Activated CD4-positive, alpha-beta T cell treated with anti-CD3 and anti-CD28 coated beads, Interleukin-2, amount 50 U/mL, for 1 hour (primary cell): ENCODE data around the gene OR13D1.
"Not testable (repeated sequence)": the region's sequence is repeated elsewhere in the genome, so short reads cannot be mapped to it uniquely, and the experiment has no call there.

ENCODE experiments used
- DNase-seq: peaks from one replicate; pipeline ENCODE4 v3.0.0-alpha.2; 2020

The OR13D1 gene, protein sequence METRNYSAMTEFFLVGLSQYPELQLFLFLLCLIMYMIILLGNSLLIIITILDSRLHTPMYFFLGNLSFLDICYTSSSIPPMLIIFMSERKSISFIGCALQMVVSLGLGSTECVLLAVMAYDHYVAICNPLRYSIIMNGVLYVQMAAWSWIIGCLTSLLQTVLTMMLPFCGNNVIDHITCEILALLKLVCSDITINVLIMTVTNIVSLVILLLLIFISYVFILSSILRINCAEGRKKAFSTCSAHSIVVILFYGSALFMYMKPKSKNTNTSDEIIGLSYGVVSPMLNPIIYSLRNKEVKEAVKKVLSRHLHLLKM

DNA sequence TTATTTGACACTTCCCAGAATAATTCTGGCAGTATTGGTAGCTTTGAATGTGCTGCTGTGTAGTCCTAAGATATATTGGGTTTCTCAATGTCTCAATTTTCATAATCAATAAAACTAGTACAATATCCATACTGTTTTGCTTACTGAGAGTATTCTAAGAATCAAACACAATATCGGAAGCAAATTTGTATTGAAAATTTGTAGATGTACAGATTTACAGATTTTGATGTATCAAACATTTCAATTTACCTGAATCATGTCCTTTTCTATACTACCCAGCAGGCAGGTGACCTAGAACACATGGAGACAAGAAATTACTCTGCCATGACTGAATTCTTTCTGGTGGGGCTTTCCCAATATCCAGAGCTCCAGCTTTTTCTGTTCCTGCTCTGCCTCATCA is at the start of gene OR13D1:
Gene OR13D1 (plus strand): TSS at position 301 of the 400 bp plus-strand sequence. CDS start 0 bp downstream, at position 301.
- no peak for DNase-seq

DNA sequence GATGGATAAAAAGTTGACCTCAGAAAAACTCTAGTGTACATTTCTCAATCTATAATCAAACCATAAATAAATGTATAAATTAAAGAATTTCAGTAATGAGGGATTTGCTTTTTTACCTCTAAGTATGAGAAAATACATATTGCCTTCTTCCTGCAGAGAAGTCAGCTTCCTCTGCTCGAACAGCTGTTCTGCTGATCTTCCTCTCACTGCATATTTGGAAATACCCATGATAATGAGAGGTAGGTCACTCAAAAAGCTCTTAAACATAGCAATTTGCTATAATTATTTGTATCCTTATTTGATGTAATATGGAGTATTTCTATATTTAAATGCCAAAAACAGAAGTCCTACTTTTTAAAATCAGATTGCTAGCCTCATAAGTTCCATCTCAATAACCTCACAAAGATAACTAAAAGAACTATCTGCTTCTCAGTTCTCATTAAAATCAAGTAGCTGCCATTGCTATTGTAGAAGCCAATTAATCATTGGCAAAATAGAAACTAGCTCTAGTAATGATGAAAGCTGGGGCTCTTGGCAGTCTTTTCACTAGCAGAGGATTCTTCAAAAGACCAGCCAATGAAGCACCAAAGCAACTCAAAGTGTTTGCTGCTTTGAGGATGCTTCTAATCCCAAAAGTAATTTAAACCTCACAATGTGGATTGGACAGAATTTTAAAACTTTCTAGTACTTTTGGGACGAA is 35.7 kb upstream of the OR13D1 start:
- DNase-seq = no peak

DNA sequence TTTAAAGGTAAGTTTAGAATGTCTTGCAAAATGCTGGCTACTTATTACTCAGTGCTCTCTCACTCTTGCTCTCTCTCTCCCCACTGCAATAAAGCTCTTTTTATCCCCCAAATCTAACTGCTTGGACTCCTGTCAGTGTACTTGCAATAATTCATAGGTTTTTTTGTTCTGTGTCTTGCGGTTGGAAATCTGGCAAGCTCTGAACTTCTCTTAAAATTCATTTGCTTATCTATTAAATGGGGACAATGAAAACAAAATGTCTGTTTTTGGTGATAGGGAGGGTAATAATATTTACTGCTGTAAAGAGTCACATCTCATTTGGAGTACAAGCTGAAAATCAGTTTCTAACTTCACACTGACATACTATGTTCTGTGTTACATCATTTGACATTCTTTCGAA is 18.7 kb upstream of the OR13D1 start:
- no peak for DNase-seq

DNA sequence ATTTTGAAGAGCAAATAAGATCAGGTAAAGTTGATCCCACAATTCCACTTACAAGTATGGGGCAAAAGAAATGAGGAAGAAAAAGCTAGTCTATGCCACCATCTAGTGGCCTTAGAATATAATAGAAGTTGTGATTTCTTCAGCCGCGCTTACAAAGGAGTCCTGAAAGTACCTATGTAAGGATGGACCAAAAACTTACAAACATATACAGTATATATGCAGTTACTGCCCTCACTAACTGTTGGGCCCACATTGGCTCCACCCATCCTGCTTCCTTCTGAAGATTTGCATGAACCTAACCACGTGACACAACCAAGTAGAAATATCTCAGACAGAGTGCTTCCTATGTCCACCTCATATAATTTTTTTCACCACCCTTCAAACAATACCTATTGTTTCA is 11.7 kb upstream of the OR13D1 start:
- no peak for DNase-seq

DNA sequence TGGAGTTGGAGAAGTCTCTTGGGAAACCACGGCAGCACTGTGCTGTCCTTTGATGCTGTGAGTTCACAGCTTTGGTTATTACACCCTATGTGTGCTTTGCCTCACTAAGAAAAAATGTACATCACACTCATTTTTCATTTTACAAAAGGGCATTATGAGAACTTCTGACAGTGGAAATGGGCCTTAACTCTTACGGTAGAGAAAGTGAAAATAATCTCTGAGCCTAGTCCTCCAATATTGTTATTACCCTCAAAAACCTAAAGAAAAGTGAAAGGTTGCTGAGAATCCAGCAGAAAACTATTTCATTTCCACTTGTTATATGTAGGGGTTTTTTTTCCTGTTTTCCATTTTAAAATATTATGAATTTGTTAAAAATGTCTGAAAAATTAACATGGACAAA is 8.2 kb upstream of the OR13D1 start:
- no peak for DNase-seq

DNA sequence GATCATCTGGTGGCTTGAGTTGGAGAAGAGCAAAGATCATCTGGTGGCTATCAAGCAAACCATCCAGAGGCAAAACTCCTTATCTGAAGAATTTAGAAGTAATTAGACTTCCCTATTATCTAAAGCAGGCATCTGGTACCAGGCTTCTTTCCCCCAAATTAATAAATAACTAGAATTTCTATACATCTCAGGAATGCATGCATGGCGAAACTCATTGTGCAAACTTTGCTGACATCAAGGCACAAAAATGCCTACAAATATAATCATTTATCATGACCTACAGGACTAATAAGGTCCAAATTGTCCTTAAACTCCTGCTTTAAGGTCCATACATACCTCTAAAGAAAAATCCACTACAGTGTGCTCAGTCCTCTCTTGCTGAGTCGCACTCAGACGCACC is 6.0 kb downstream of the OR13D1 start:
- DNase-seq = no peak

DNA sequence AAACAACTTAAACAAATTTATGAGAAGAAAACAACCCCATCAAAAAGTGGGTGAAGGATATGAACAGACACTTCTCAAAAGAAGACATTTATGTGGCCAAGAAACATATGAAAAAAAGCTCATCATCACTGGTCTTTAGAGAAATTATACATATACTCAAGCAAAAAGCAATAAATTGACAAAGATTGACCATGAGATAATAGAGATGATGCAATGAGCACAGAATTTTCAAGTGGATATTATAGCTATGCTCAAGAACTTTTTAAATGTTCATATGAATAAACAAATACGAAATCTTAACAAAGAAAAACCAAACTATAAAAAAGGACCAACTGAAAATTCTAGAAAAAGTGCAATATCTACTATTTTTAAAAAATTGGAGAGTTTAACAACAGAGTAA is 14.4 kb downstream of the OR13D1 start:
- not testable (repeated sequence) for DNase-seq

DNA sequence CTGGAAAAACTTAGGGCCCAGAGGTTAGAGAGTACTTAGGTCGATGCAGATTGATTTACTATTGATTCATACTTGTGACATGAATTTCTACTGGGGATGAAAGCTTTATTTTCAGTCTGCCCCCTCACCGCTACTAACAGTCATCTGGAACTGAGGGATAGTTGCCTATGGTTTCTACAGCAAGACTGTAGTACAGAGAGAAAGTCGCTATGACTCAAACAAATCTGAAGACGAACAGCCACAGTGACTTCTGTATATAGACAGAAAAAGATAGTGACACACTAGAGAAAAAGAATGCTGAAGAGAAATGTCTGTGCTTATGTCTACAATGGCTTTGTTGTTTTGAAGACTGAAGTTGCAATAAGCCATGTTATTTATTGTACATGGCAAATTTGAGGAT is 17.3 kb downstream of the OR13D1 start:
- no peak for DNase-seq

DNA sequence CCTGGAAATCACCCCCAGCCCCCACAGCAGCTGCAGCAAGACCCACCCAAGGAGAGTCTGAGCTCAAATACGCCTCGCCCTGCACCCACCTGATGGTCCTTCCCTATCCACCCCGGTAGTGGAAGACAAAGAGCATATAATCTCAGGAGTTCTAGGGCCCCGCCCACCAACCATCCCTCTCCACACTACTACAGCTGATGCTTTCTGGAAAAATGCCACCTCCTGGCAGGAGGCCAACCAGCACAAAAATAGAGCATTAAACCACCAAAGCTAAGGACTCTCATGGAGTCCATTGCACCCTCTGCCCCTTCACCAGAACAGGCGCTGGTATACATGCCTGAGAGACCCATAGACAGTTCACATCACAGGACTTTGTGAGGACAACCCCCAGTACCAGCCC is 30.7 kb downstream of the OR13D1 start:
- no peak for DNase-seq

DNA sequence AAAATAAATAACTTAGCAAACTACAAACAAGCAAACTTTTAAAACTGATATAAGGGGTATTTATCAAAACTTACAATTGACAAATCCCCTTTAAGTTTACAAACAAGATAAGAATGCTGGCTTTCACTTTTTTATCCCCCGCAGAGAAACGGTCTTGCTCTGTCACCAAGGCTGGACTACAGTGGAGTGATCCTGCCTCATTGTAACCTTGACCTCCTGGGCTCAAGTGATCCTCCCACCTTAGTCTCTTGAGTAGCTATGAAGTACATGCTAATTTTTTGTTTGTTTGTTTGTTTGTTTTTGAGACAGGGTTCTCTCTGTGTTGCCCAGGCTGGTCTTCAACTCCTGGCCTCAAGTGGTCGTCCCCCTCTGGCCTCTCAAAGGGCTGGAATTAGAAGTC is 44.1 kb downstream of the OR13D1 start:
- DNase-seq = no peak

DNA sequence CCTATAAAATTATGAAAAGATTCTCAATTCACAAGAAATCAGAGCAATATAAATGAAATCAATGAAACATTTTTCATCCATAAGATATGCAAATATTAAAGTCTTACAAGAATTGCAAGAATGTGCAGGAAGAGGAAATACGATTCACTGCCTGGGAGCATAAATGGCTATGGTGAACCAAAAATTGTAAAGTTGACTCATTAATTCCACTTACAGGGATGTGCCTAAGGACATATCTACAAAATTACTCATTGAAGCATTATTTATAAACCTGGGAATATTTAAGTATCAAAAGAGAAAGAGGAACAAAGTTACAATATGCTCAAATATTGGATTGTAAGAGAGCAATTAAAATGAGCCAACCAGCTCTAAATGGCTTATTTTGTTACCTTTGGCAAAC is 46.3 kb downstream of the OR13D1 start:
- DNase-seq = no peak

DNA sequence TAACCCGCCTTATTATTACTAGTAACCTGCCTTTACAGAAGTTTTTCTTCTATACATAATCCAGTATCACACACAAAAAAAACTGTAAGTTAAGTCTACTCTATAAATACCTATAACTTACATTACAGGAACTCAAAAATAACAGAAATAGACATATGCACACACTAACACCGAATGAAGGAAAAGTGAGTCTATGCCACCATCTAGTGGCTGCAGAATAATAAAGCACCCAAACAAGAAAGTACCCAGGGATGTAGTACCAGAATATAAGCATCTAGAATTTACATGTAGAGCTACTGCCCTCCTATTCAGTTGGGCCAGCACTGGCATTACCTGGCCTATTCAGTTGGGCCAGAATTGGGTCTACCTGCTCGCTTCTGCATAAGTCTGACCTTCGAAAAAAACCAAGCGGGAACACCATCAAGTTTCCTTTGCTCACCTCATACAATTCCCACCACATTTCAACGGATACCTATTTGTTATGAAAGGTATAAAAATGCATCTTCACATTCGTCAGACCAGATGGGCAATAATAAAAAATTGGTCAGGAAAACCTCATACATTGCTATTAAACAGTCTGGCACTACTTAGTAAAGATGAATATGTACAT is 49.2 kb downstream of the OR13D1 start:
- DNase-seq = peak; percentile 9
